ENCODE results near the gene PLD6.

Gene PLD6

DNA sequence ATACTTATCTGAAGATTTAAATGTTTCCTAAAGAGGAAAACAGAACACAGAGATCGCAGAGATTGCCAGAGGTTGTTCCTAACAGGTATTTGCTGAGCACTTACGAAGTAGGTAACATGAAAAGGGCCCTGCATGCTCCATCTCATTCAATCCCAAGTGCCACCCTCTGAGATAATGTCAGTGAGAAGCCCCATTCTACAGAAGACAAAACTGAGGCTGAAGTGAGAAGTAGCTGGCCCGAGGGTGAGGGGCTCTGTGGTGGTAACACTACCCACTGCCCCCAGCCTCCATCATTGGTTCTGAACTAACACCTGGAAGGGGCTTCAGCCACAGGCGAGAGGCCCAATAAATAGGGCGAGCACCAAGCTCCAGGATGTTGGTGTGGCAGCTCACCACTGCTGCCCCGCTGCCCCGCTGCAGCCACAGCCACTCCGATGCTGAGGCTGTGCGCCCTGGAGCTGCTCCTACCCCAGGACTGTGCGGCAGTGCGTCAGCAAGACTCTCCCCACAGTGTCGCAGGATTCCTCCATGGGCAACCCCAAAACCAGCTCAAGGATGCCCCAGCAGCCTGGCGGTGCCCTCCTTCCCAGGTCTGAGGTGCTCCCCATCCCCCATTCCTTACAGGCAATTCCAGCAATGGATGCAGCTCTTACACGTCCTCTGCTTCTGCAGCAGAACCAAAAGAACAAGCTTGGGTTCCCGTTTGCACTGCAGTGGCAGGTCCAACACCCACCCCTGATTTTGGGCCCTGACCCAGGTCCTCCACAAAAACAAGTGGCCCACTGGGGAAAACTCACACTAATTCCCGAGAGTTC lies 20.5 kb upstream of the PLD6 start:
- H3F3A ChIP-seq (ENCODE audit: low read depth) = no peaks in the 10 kb centered on the region
- no peaks in the 10 kb centered on the region for H3K9me2 ChIP-seq (replicated peaks; ENCODE audit: low read depth, low read length)
- no peaks in the 10 kb centered on the region for H3K79me2 ChIP-seq (ENCODE audit: insufficient read depth, low read length)
- H3K4me2 ChIP-seq (ENCODE audit: low read depth, low read length, poor library complexity, severe bottlenecking) = no peak overlapping the region
- H3K4me1 ChIP-seq (ENCODE audit: insufficient read depth, low read length, poor library complexity, severe bottlenecking) = no peaks in the 10 kb centered on the region
- TF ChIP-seq, protein P1, sequence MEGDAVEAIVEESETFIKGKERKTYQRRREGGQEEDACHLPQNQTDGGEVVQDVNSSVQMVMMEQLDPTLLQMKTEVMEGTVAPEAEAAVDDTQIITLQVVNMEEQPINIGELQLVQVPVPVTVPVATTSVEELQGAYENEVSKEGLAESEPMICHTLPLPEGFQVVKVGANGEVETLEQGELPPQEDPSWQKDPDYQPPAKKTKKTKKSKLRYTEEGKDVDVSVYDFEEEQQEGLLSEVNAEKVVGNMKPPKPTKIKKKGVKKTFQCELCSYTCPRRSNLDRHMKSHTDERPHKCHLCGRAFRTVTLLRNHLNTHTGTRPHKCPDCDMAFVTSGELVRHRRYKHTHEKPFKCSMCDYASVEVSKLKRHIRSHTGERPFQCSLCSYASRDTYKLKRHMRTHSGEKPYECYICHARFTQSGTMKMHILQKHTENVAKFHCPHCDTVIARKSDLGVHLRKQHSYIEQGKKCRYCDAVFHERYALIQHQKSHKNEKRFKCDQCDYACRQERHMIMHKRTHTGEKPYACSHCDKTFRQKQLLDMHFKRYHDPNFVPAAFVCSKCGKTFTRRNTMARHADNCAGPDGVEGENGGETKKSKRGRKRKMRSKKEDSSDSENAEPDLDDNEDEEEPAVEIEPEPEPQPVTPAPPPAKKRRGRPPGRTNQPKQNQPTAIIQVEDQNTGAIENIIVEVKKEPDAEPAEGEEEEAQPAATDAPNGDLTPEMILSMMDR (conservative IDR thresholded peaks at IDR 0.05; ENCODE audit: low read length) = no peak
- TF ChIP-seq EZH2phosphoT487 (IDR thresholded peaks at IDR 0.05; ENCODE audit: borderline replicate concordance) = no peak
- peaks cover 65% of the 10 kb centered on the region; the same call in 1 of the 2 replicates for H3K36me3 ChIP-seq (ENCODE audit: insufficient read depth, low read length)
- no peak overlapping the region for H3K9ac ChIP-seq (ENCODE audit: low read depth, low read length, poor library complexity, severe bottlenecking)
- no peaks in the 10 kb centered on the region for H3K9me3 ChIP-seq (ENCODE audit: insufficient read depth, low read depth, low read length)
- no peaks in the 10 kb centered on the region for H3K27me3 ChIP-seq (ENCODE audit: insufficient read depth, low read length, poor library complexity, severe bottlenecking)
- no peak overlapping the region for H2AFZ ChIP-seq (ENCODE audit: low read length)
- no peak overlapping the region for H3K4me3 ChIP-seq (ENCODE audit: low read length, poor library complexity, severe bottlenecking)
- no peaks in the 10 kb centered on the region for H4K20me1 ChIP-seq (ENCODE audit: insufficient read depth, low read length, poor library complexity, severe bottlenecking)

DNA sequence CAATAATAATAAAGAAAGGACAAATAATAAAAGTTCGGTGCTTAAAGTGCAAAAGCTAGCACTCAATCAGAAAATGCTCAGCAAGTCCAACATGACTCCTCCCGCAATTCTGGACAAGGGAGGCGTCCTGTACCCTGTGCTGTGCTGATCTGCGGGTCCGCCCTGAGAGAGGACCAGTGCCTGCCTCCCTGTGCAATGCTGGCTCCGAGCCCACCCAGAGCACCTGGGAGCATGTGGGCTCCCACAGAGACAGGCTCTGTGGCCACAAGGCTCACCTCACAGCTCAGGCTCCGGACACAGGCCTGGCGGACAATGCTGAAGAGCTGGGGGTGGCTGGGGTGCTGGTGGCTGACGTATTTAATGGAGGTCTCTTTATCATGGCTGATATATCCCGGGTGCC lies 19.8 kb upstream of the PLD6 start:
- Histone ChIP-seq H3K9me2 (replicated peaks; ENCODE audit: low read depth, low read length) (no peaks in the 10 kb centered on the region), H3K9me3 (ENCODE audit: insufficient read depth, low read depth, low read length) (no peaks in the 10 kb centered on the region), H3K79me2 (ENCODE audit: insufficient read depth, low read length) (no peaks in the 10 kb centered on the region), H3K4me2 (ENCODE audit: low read depth, low read length, poor library complexity, severe bottlenecking) (no peak overlapping the region), H3K9ac (ENCODE audit: low read depth, low read length, poor library complexity, severe bottlenecking) (no peak overlapping the region), H3K27me3 (ENCODE audit: insufficient read depth, low read length, poor library complexity, severe bottlenecking) (no peaks in the 10 kb centered on the region), H3F3A (ENCODE audit: low read depth) (no peaks in the 10 kb centered on the region), H2AFZ (ENCODE audit: low read length) (no peak overlapping the region), H3K4me3 (ENCODE audit: low read length, poor library complexity, severe bottlenecking) (no peak overlapping the region), H3K36me3 (ENCODE audit: insufficient read depth, low read length) (peaks cover 73% of the 10 kb centered on the region; the same call in 1 of the 2 replicates), H3K4me1 (ENCODE audit: insufficient read depth, low read length, poor library complexity, severe bottlenecking) (no peaks in the 10 kb centered on the region), H4K20me1 (ENCODE audit: insufficient read depth, low read length, poor library complexity, severe bottlenecking) (no peaks in the 10 kb centered on the region)
- no peak for TF ChIP-seq EZH2phosphoT487 (IDR thresholded peaks at IDR 0.05; ENCODE audit: borderline replicate concordance)
- TF ChIP-seq, protein P1 (conservative IDR thresholded peaks at IDR 0.05; ENCODE audit: low read length) = no peak

DNA sequence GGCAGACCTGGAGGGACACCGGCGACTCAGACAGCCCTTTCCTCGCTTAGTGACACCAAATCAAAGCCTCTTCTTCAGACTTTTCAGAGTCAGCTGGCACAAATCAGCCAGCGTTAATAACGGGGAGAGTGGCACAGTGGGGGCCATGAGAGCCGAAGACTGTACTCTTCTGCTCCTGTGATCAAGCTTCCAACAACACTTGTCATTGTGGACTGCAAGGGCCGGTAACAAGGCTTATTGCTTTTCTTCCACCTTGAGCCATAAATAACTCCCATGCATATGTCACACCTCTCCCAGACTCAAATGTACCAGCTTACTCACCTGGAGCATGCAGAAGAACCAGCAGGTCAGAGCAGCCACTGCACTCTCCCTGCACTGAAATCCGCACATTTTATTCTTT lies 18.0 kb upstream of the PLD6 start:
- H3K27me3 ChIP-seq (ENCODE audit: insufficient read depth, low read length, poor library complexity, severe bottlenecking) = no peaks in the 10 kb centered on the region
- no peak overlapping the region for H3K4me3 ChIP-seq (ENCODE audit: low read length, poor library complexity, severe bottlenecking)
- no peaks in the 10 kb centered on the region for H3K9me2 ChIP-seq (replicated peaks; ENCODE audit: low read depth, low read length)
- H3K9ac ChIP-seq (ENCODE audit: low read depth, low read length, poor library complexity, severe bottlenecking) = no peak overlapping the region
- no peak overlapping the region for H3K4me2 ChIP-seq (ENCODE audit: low read depth, low read length, poor library complexity, severe bottlenecking)
- peaks cover 67% of the 10 kb centered on the region; the same call in 1 of the 2 replicates for H3K36me3 ChIP-seq (ENCODE audit: insufficient read depth, low read length)
- no peaks in the 10 kb centered on the region for H3K9me3 ChIP-seq (ENCODE audit: insufficient read depth, low read depth, low read length)
- no peaks in the 10 kb centered on the region for H4K20me1 ChIP-seq (ENCODE audit: insufficient read depth, low read length, poor library complexity, severe bottlenecking)
- H3K79me2 ChIP-seq (ENCODE audit: insufficient read depth, low read length) = no peaks in the 10 kb centered on the region
- no peak overlapping the region for H2AFZ ChIP-seq (ENCODE audit: low read length)
- no peaks in the 10 kb centered on the region for H3F3A ChIP-seq (ENCODE audit: low read depth)
- TF ChIP-seq, protein P1 (conservative IDR thresholded peaks at IDR 0.05; ENCODE audit: low read length) = no peak
- TF ChIP-seq EZH2phosphoT487 (IDR thresholded peaks at IDR 0.05; ENCODE audit: borderline replicate concordance) = no peak
- H3K4me1 ChIP-seq (ENCODE audit: insufficient read depth, low read length, poor library complexity, severe bottlenecking) = no peaks in the 10 kb centered on the region

All from Loucy (cell line).